ENCODE measurements around the gene SKI. TPM values are rescaled to one million over a fixed set of nuclear protein-coding genes. Genes with fewer than 3 reads are reported as not detected.

Gene SKI
- total and polyA plus RNA-seq, 2 of the 8 experiments (the other 6 are each of a cell fraction or from before 2014, with no cell fraction given), result 8.3 to 87.6 TPM

DNA sequence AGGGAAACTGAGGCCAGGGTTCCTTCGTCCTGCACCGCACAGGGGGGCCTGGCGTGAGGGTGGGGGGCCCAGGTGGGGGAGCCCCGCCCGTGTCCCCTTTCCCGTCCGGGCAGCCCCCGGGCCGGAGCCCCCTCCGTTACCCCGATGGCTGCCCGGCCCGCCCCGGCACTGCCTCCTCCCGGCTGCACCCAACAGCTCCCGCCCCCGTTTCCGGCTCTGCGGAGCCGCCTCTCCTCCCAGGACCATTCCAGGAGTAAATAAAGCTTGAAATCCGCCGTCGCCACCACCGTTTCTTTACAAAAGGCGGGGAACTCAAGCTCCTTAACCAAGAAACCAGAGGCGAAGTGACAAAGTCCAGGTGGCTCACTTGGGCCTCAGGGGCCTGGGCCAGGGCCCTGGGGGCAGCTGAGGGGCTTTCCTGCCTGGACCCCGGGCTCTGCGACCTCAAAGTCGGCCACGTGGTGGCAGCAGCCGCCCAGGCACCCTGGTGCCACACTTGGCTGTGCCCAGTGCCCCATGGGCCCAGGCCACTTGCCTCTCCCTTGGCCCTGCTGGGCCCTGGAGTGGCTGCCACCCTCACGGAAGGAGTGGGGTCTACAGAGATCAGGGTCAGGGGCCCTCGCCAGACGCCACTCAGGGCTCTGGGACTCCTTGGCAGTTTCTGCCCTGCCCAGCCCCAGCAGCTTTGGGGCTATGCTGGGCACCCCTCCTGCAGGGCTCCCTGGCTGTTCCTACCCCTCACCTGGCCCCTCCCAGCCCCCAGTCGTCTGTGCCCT, 33.0 kb upstream of the SKI start:
- Histone ChIP-seq H4K91ac (replicated peaks; ENCODE audit: insufficient read length, low read length) (peak overlapping the region; percentile 81), H2AFZ (ENCODE audit: low read length) (no peak overlapping the region; the same call in 1 of the 2 replicates), H3K9me3 (ENCODE audit: insufficient read depth in 2 of 2, low read depth in 1 of 2, low read length in 1 of 2) (no peaks in the 10 kb centered on the region), H2BK5ac (ENCODE audit: low read depth, low read length) (peak overlapping the region; percentile 75; the same call in 1 of the 2 replicates), H3K27me3 (replicated peaks in 1 of 4; ENCODE audit: control insufficient read depth in 3 of 4, extremely low read depth in 1 of 4, insufficient read depth in 3 of 4, low read length in 3 of 4) (no peaks in the 10 kb centered on the region), H3K9ac (replicated peaks in 1 of 4; ENCODE audit: extremely low read depth in 1 of 4, low read depth in 3 of 4, low read length in 3 of 4) (peak overlapping the region in 1 of 4 experiments; percentile 8; a peak in 1 of 7 replicates), H3K4me2 (ENCODE audit: insufficient read depth in 1 of 2, low read depth in 2 of 2, low read length in 2 of 2) (peak overlapping the region; percentile 1 to 71), H3K4ac (replicated peaks; ENCODE audit: insufficient read length, low read depth, low read length) (peak overlapping the region; percentile 69), H3K79me2 (ENCODE audit: control insufficient read depth in 1 of 2, insufficient read depth in 2 of 2, low read length in 2 of 2) (peaks cover 0 to 26% of the 10 kb centered on the region in 2 experiments; a peak in 1 of 4 replicates), H2AK5ac (ENCODE audit: low read depth, low read length) (no peak overlapping the region), H4K8ac (ENCODE audit: extremely low read depth, insufficient read depth, low read length) (peak overlapping the region; percentile 76), H2BK15ac (ENCODE audit: low read length) (no peak overlapping the region), H3K18ac (ENCODE audit: extremely low read depth, low read length) (peak overlapping the region; percentile 90), H3K14ac (ENCODE audit: insufficient read length) (no peak overlapping the region), H3K23ac (ENCODE audit: insufficient read length) (no peak overlapping the region), H3K23me2 (ENCODE audit: low read depth, low read length) (peaks cover 1% of the 10 kb centered on the region; the same call in 1 of the 2 replicates), H3K36me3 (ENCODE audit: control insufficient read depth in 2 of 4, insufficient read depth in 4 of 4, low read length in 3 of 4) (peaks cover 0 to 3% (median 1%) of the 10 kb centered on the region in 4 experiments; a peak in 3 of 8 replicates), H4K20me1 (replicated peaks in 1 of 2; ENCODE audit: control insufficient read depth in 1 of 2, insufficient read depth in 2 of 2, low read length in 2 of 2) (peaks cover 4 to 8% of the 10 kb centered on the region in 2 experiments), H2BK12ac (ENCODE audit: low read depth, low read length) (peak overlapping the region; percentile 50; the same call in 1 of the 2 replicates), H3K27ac (ENCODE audit: low read depth, low read length) (peak overlapping the region; percentile 9; the same call in 1 of the 2 replicates), H3K79me1 (ENCODE audit: low read depth, low read length) (peaks cover 2% of the 10 kb centered on the region; the same call in 1 of the 2 replicates), H4K5ac (ENCODE audit: insufficient read length, low read depth, low read length) (peak overlapping the region; percentile 92), H3K4me3 (ENCODE audit: extremely low read depth in 1 of 4, insufficient read depth in 2 of 4, low read depth in 3 of 4, low read length in 4 of 4) (peak overlapping the region; percentile 51 to 72 (median 60)), H2BK20ac (ENCODE audit: low read length) (no peak overlapping the region), H3K4me1 (replicated peaks in 1 of 4; ENCODE audit: control insufficient read depth in 3 of 4, insufficient read depth in 4 of 4, low read length in 3 of 4) (peaks cover 0 to 17% (median 6%) of the 10 kb centered on the region in 4 experiments; a peak in 5 of 7 replicates), H3K56ac (replicated peaks; ENCODE audit: insufficient read length, low read depth, low read length) (peak overlapping the region; percentile 59), H2BK120ac (replicated peaks; ENCODE audit: low read depth, low read length) (peak overlapping the region; percentile 43)
- DNase-seq (ENCODE audit: low read depth in 1 of 2, low spot score in 2 of 2) (peak; percentile 65 to 95), FAIRE-seq (peak; percentile 28)
- WGBS, 2 experiments (ENCODE audit: extremely low coverage in 1 of 2, insufficient coverage in 1 of 2, insufficient read length in 1 of 2, insufficient replicate concordance in 2 of 2, low coverage in 1 of 2, low lambda C conversion rate in 2 of 2, missing lambda C conversion rate in 1 of 2), result 8% methylated on average over 14 of the region's 35 CpGs; no CpG with 5 or more reads in 1 of the 2 experiments
- ChIA-PET CTCF (ENCODE audit: partially characterized antibody) (interaction anchor here (0.7 to 14.1 kb wide), 41 partner anchors 9 to 247 kb away, joined by 3 to 154 read pairs (median 5); no protein-coding TSS in a partner anchor), POLR2A (ENCODE audit: partially characterized antibody) (interaction anchor here (0.6 to 2.1 kb wide), 11 partner anchors 9 to 187 kb away, joined by 3 to 16 read pairs (median 4); no protein-coding TSS in a partner anchor)
- TF ChIP-seq CTBP2 (IDR thresholded peaks at IDR 0.05; ENCODE audit: borderline replicate concordance, insufficient read depth, insufficient read length, low read length) (no peak), BACH1 (IDR thresholded peaks at IDR 0.05; ENCODE audit: low read length) (no peak), RXRA (IDR thresholded peaks at IDR 0.05; ENCODE audit: insufficient read depth, low read depth, low read length) (0 out of 2 replicates have a peak, but pooled peaks have one; percentile 35), KDM5A (IDR thresholded peaks at IDR 0.05; ENCODE audit: low read length) (peak; percentile 84), TEAD4 (IDR thresholded peaks at IDR 0.05; ENCODE audit: low read depth, low read length) (no peak), POU5F1 (IDR thresholded peaks at IDR 0.05; ENCODE audit: low read depth, low read length) (no peak), GABPA (IDR thresholded peaks at IDR 0.05; ENCODE audit: borderline replicate concordance, insufficient read depth, low read length) (0 out of 2 replicates have a peak, but pooled peaks have one; percentile 79), BCL11A (IDR thresholded peaks at IDR 0.05; ENCODE audit: low read depth in 2 of 2, low read length in 2 of 2) (no peak)
- TF ChIP-seq, protein P1, sequence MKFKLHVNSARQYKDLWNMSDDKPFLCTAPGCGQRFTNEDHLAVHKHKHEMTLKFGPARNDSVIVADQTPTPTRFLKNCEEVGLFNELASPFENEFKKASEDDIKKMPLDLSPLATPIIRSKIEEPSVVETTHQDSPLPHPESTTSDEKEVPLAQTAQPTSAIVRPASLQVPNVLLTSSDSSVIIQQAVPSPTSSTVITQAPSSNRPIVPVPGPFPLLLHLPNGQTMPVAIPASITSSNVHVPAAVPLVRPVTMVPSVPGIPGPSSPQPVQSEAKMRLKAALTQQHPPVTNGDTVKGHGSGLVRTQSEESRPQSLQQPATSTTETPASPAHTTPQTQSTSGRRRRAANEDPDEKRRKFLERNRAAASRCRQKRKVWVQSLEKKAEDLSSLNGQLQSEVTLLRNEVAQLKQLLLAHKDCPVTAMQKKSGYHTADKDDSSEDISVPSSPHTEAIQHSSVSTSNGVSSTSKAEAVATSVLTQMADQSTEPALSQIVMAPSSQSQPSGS (IDR thresholded peaks at IDR 0.05; ENCODE audit: low read length), result no peak

All from H1 (cell line).